Left renal pelvis (tissue), 4 donors: ENCODE measurements around the gene CARD11. TPM values are rescaled to one million over a fixed set of nuclear protein-coding genes. Genes with fewer than 3 reads are reported as not detected.

ENCODE experiments used
- DNase-seq, 4 donors: peaks; one replicate each; pipeline ENCODE4 v3.0.0-alpha.2; 2013; ENCODE audit warnings: low read depth in 4 of 4, low spot score in 3 of 4
- polyA plus RNA-seq, 4 donors: library from polyadenylated mRNA; unstranded; fragments of 120-200 nt; gene quantifications; one replicate each; pipeline ENCODE4 v1.2.1, GENCODE V29; 2013; ENCODE audit not compliant: insufficient read length in 4 of 4

CARD11 gene
- polyA plus RNA-seq, 4 donors, result 0.96 to 2.6 (median 1.6) TPM

GRCh38 chr7:2985866-2986265 lies 57.8 kb downstream of the CARD11 start:
- no peak for DNase-seq

GRCh38 chr7:2984091-2984490 lies 59.6 kb downstream of the CARD11 start:
- no peak for DNase-seq

- DNase-seq, result no peak
Observed at GRCh38 chr7:2983586-2983985, 60.1 kb downstream of the CARD11 start.

GRCh38 chr7:2982831-2983230 lies 60.8 kb downstream of the CARD11 start:
- no peak for DNase-seq

GRCh38 chr7:2982401-2982800 lies 61.3 kb downstream of the CARD11 start:
- no peak for DNase-seq

GRCh38 chr7:2981103-2981480 lies 62.6 kb downstream of the CARD11 start:
- DNase-seq, result no peak

- no peak for DNase-seq
Observed at GRCh38 chr7:2980401-2981102, 63.1 kb downstream of the CARD11 start.

- DNase-seq, result no peak
Observed at GRCh38 chr7:2979951-2980350, 63.7 kb downstream of the CARD11 start.

GRCh38 chr7:2979201-2979631 lies 64.5 kb downstream of the CARD11 start:
- DNase-seq, result no peak

- DNase-seq, result peak in 2 of 4 donors; percentile 28 to 46
Observed at GRCh38 chr7:2978408-2978807, 65.3 kb downstream of the CARD11 start.

- no peak for DNase-seq
Observed at GRCh38 chr7:2975821-2976371, 67.8 kb downstream of the CARD11 start.

- no peak for DNase-seq
Observed at GRCh38 chr7:2974093-2974819, 69.4 kb downstream of the CARD11 start.

- no peak for DNase-seq
Observed at GRCh38 chr7:2972835-2973161, 70.9 kb downstream of the CARD11 start.

- DNase-seq, result no peak
Observed at GRCh38 chr7:2971914-2972834, 71.5 kb downstream of the CARD11 start.

- no peak for DNase-seq
Observed at GRCh38 chr7:2970861-2971260, 72.8 kb downstream of the CARD11 start.

GRCh38 chr7:2970307-2970664 lies 73.4 kb downstream of the CARD11 start:
- no peak for DNase-seq

GRCh38 chr7:2969398-2970306 lies 74.0 kb downstream of the CARD11 start:
- no peak for DNase-seq

- DNase-seq, result no peak
Observed at GRCh38 chr7:2968616-2969397, 74.9 kb downstream of the CARD11 start.

GRCh38 chr7:2968176-2968575 lies 75.5 kb downstream of the CARD11 start:
- DNase-seq, result no peak
